ENCODE data around the gene ABCC9.
"Not testable (repeated sequence)": the region's sequence is repeated elsewhere in the genome, so short reads cannot be mapped to it uniquely, and the experiment has no call there.

Gene ABCC9

DNA sequence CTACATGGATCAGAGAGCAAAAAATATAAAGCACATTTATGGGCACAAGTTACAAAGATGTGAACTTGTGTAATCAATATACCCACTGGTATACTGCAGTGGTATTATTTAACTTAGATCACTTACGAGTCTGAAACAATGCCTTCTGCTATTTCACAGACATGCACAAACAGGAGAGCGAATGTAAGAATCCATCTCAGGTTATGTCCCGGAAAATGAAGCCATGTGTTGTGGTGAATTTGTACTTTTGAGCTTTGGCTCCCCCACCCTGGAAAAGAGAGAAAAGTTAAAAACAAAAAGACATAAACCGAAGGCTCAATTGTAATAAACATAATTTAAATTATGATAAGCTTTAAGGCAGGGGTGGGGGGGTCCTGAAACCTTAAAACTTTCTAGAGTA is 7.6 kb downstream of the ABCC9 start:
- H3K9me3 ChIP-seq (ENCODE audit: control insufficient read depth, low read length): no peaks in the 10 kb centered on the region
- DNase-seq (ENCODE audit: low read depth): no peak
- peaks cover 16% of the 10 kb centered on the region for H3K36me3 ChIP-seq (ENCODE audit: control insufficient read depth, insufficient read depth, low read length, severe bottlenecking)
- H3K27me3 ChIP-seq (replicated peaks; ENCODE audit: control insufficient read depth, insufficient read depth, low read length): no peaks in the 10 kb centered on the region
- H3K4me3 ChIP-seq (ENCODE audit: low read length): no peak overlapping the region
- peaks cover 6% of the 10 kb centered on the region for H3K4me1 ChIP-seq (ENCODE audit: control insufficient read depth, insufficient read depth, low read length)
- no peak overlapping the region for H3K9ac ChIP-seq (ENCODE audit: low read length)

DNA sequence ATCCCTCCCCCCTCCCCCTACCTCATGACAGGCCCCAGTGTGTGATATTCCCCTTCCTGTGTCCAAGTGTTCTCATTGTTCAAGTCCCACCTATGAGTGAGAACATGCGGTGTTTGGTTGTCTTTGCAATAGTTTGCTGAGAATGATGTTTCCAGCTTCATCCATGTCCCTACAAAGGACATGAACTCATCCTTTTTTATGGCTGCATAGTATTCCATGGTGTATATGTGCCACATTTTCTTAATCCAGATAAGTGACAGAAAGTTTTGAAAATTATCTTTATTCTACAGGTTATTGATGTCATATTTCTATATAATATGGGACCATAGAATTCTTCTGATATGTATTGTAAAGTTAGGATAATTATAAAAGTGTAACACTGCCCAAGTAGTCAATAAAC is 11.3 kb downstream of the ABCC9 start:
- H3K4me3 ChIP-seq (ENCODE audit: low read length); H3K9me3 ChIP-seq (ENCODE audit: control insufficient read depth, low read length); H3K36me3 ChIP-seq (ENCODE audit: control insufficient read depth, insufficient read depth, low read length, severe bottlenecking); H3K27me3 ChIP-seq (replicated peaks; ENCODE audit: control insufficient read depth, insufficient read depth, low read length); DNase-seq (ENCODE audit: low read depth); H3K9ac ChIP-seq (ENCODE audit: low read length); H3K4me1 ChIP-seq (ENCODE audit: control insufficient read depth, insufficient read depth, low read length): not testable (repeated sequence)

DNA sequence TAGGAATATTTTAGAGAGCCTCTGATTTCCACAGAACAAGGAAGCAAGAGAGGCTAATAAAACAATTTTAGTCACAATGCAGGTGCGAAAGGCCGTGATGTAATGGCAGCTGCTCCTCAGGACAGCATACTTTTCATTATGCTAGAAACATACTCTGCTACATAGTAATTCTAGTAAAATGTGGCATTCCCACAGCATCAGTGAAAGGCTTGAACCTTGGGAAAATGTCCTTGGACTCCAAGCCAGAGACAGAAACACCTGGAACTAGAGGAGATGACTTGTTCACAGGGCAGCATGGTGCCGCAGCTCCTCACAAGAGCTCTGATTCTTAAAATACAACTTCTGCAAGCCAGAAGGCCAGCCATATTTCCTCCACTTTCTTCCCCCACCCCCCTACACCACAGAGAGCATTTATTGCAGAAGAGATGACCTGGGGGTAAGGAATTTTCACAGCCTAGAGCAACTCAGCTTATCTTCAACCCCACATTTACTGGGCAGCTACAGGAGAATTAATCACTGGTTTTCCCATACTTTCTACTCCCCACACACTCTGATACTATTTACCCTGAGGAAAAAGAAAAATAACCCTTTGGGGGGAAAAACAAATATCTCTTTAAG is 15.8 kb downstream of the ABCC9 start:
- Histone ChIP-seq H3K4me3 (ENCODE audit: low read length) (no peak overlapping the region), H3K9me3 (ENCODE audit: control insufficient read depth, low read length) (no peaks in the 10 kb centered on the region), H3K36me3 (ENCODE audit: control insufficient read depth, insufficient read depth, low read length, severe bottlenecking) (peaks cover 3% of the 10 kb centered on the region), H3K9ac (ENCODE audit: low read length) (no peak overlapping the region), H3K4me1 (ENCODE audit: control insufficient read depth, insufficient read depth, low read length) (peaks cover 3% of the 10 kb centered on the region), H3K27me3 (replicated peaks; ENCODE audit: control insufficient read depth, insufficient read depth, low read length) (no peaks in the 10 kb centered on the region)
- no peak for DNase-seq (ENCODE audit: low read depth)

DNA sequence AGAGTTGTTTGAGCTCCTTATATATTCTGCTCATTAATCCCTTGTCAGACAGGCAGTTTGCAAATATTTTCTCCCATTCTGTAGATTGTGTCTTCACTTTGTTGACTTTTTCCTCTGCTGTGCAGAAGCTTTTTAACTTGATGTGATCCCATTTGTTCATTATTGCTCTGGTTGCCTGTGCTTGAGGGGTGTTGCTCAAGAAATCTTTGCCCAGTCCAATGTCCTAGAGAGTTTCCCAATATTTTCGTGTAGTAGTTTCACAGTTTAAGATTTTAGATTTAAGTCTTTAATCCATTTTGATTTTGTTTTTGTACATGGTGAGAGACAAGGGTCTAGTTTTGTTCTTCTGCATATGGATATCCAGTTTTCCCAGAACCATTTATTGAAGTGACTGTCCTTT is 19.8 kb downstream of the ABCC9 start:
- Histone ChIP-seq H3K4me1 (ENCODE audit: control insufficient read depth, insufficient read depth, low read length) (peaks cover 3% of the 10 kb centered on the region), H3K36me3 (ENCODE audit: control insufficient read depth, insufficient read depth, low read length, severe bottlenecking) (peaks cover 3% of the 10 kb centered on the region), H3K4me3 (ENCODE audit: low read length) (no peak overlapping the region), H3K9ac (ENCODE audit: low read length) (no peak overlapping the region), H3K9me3 (ENCODE audit: control insufficient read depth, low read length) (no peaks in the 10 kb centered on the region), H3K27me3 (replicated peaks; ENCODE audit: control insufficient read depth, insufficient read depth, low read length) (no peaks in the 10 kb centered on the region)
- DNase-seq (ENCODE audit: low read depth): no peak

DNA sequence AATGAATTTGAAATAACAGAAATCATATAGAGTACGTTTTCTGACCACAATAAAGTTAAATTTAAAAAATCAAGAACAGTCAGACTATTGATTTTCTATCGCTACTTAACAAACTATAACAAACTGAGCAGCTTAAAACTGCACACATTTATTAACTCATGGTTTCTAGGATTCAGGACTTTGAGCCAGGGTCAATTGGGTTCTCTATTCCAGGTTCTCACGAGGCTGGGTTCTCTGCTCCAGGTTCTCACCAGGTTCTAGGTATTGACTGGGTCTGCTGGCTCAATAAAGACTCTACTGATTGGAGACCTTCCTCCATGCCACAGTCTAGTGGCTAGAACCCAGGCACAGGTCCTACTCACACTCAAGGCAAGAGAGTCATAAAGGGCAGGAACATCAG is 22.8 kb downstream of the ABCC9 start:
- Histone ChIP-seq H3K9me3 (ENCODE audit: control insufficient read depth, low read length) (no peaks in the 10 kb centered on the region), H3K4me1 (ENCODE audit: control insufficient read depth, insufficient read depth, low read length) (peaks cover 15% of the 10 kb centered on the region), H3K27me3 (replicated peaks; ENCODE audit: control insufficient read depth, insufficient read depth, low read length) (no peaks in the 10 kb centered on the region), H3K4me3 (ENCODE audit: low read length) (no peak overlapping the region), H3K36me3 (ENCODE audit: control insufficient read depth, insufficient read depth, low read length, severe bottlenecking) (no peaks in the 10 kb centered on the region), H3K9ac (ENCODE audit: low read length) (no peak overlapping the region)
- DNase-seq (ENCODE audit: low read depth): no peak

DNA sequence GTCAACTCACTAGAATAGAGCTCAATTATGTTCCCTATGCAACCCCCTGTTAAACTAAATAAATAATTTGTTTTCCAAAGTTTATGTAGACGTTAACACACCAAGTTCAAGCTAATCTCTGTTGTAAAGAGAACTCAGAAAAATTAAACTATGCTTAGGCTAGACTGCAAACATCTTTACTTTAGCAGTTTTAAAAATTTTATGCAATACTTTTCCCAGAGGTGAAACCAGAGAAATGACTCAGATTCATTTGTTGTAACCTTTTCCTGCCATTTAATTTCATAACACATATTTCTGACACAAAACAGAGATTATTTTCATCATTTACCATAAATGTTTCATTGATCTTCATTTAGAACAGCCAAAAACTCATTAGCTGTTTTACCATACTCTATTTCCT is 27.4 kb downstream of the ABCC9 start:
- no peaks in the 10 kb centered on the region for H3K27me3 ChIP-seq (replicated peaks; ENCODE audit: control insufficient read depth, insufficient read depth, low read length)
- H3K4me1 ChIP-seq (ENCODE audit: control insufficient read depth, insufficient read depth, low read length): peaks cover 34% of the 10 kb centered on the region
- peak overlapping the region; percentile 58 for H3K9ac ChIP-seq (ENCODE audit: low read length)
- H3K36me3 ChIP-seq (ENCODE audit: control insufficient read depth, insufficient read depth, low read length, severe bottlenecking): no peaks in the 10 kb centered on the region
- H3K4me3 ChIP-seq (ENCODE audit: low read length): peak overlapping the region; percentile 21
- peak; percentile 34 for DNase-seq (ENCODE audit: low read depth)
- H3K9me3 ChIP-seq (ENCODE audit: control insufficient read depth, low read length): no peaks in the 10 kb centered on the region

DNA sequence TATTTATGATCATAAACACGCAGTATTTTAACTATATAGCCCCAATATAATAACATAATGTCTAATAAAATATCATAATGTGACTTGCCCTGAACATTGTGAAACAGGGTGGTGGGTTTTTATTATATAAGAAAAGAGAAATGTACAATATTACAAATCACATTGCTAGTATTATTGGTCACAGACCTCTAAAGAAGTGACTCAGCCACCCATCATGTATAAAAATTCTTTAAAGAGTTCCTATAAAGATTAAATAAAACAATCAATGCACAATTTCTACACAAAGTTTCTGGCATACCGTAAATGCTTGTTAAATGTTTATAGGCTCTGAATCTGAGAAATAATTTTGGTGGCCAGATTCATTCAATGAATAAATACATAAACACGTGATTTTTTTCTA is 28.9 kb downstream of the ABCC9 start:
- H3K4me1 ChIP-seq (ENCODE audit: control insufficient read depth, insufficient read depth, low read length): peaks cover 42% of the 10 kb centered on the region
- H3K4me3 ChIP-seq (ENCODE audit: low read length): no peak overlapping the region
- H3K9ac ChIP-seq (ENCODE audit: low read length): no peak overlapping the region
- no peaks in the 10 kb centered on the region for H3K9me3 ChIP-seq (ENCODE audit: control insufficient read depth, low read length)
- DNase-seq (ENCODE audit: low read depth): peak; percentile 49
- no peaks in the 10 kb centered on the region for H3K27me3 ChIP-seq (replicated peaks; ENCODE audit: control insufficient read depth, insufficient read depth, low read length)
- H3K36me3 ChIP-seq (ENCODE audit: control insufficient read depth, insufficient read depth, low read length, severe bottlenecking): no peaks in the 10 kb centered on the region

DNA sequence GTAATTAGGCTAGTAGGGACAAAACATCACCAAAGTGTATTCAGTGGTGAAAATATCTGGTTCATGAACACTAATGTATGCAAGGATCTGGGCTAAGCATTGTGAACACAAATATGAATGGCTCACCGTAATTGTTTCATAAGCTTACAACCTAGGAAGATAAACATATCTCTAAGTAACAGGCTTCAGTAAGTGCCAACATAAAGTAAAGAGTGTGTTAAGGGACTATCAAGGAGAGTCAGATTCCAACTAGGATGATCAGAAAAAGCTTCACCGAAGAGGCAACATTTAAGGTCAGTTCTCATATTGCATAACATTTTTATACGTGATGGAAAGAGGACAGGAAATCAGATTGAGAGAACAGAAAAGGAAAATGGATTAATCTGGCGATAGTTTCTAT is 29.4 kb downstream of the ABCC9 start:
- no peaks in the 10 kb centered on the region for H3K36me3 ChIP-seq (ENCODE audit: control insufficient read depth, insufficient read depth, low read length, severe bottlenecking)
- H3K4me1 ChIP-seq (ENCODE audit: control insufficient read depth, insufficient read depth, low read length): peaks cover 47% of the 10 kb centered on the region
- no peaks in the 10 kb centered on the region for H3K27me3 ChIP-seq (replicated peaks; ENCODE audit: control insufficient read depth, insufficient read depth, low read length)
- H3K4me3 ChIP-seq (ENCODE audit: low read length): no peak overlapping the region
- no peak overlapping the region for H3K9ac ChIP-seq (ENCODE audit: low read length)
- DNase-seq (ENCODE audit: low read depth): no peak
- no peaks in the 10 kb centered on the region for H3K9me3 ChIP-seq (ENCODE audit: control insufficient read depth, low read length)

DNA sequence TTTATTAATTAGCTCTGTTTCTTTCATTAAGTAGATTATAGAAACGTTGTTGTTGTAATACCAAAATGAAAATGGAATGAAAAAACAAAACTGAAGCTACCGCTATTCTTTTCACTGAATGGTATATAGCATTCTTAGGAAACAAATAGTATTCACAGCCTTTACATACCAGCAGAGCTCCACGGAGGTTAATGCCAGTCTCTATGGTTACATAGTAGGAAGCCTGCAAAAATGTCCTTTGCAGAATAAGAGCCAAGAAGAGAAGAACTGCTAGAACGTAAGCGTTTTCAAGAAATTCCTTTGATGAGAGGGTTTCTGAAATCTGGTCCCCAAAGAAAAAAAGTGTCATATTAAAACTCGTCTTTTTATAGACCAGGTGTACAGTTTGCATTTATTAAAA is 30.6 kb downstream of the ABCC9 start:
- Histone ChIP-seq H3K4me1 (ENCODE audit: control insufficient read depth, insufficient read depth, low read length) (peaks cover 57% of the 10 kb centered on the region), H3K9me3 (ENCODE audit: control insufficient read depth, low read length) (no peaks in the 10 kb centered on the region), H3K36me3 (ENCODE audit: control insufficient read depth, insufficient read depth, low read length, severe bottlenecking) (peaks cover 3% of the 10 kb centered on the region), H3K27me3 (replicated peaks; ENCODE audit: control insufficient read depth, insufficient read depth, low read length) (no peaks in the 10 kb centered on the region), H3K9ac (ENCODE audit: low read length) (no peak overlapping the region), H3K4me3 (ENCODE audit: low read length) (no peak overlapping the region)
- DNase-seq (ENCODE audit: low read depth): no peak

DNA sequence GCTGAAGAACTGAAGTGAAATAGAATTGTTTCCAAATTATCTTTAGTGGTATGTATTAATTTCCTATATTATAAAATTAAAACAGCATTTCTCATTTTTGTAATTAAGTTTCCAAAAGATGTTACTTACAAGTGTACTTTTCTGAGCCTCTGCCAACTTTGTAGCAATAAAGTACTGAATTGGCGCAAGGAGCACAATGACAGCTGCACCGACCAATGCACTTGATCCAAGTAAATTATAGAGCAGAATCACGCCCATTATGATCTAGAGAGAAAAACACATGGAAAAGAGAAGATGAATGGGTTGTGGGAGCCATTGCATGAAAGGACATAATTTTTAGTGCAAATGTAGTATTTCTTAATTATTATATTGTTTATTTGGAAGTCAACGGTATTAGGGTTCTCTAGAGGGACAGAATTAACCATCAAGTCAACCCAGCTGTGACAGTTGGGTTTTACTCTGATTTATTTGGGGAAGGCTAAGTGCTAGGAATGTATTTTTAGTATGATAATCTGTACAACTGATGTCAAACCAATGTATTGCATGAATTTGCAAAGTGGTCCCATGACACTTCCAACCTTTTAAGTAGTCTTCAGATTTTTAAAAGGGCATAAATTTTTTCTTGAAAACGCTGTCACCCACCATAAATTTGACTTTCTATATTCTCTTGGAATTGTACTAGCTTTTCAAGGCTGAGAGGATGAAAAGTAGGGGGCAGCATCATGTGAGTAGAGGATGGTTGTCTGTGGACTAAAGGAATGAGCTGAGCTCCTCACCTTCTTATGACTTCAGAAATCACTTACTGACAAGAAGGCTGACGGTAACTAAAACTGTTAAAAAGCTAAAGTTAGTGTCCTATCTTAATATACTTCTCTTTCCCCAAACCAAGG is 33.0 kb downstream of the ABCC9 start:
- Histone ChIP-seq H3K4me3 (ENCODE audit: low read length) (no peak overlapping the region), H3K4me1 (ENCODE audit: control insufficient read depth, insufficient read depth, low read length) (peaks cover 42% of the 10 kb centered on the region), H3K27me3 (replicated peaks; ENCODE audit: control insufficient read depth, insufficient read depth, low read length) (no peaks in the 10 kb centered on the region), H3K36me3 (ENCODE audit: control insufficient read depth, insufficient read depth, low read length, severe bottlenecking) (peaks cover 7% of the 10 kb centered on the region), H3K9me3 (ENCODE audit: control insufficient read depth, low read length) (no peaks in the 10 kb centered on the region), H3K9ac (ENCODE audit: low read length) (no peak overlapping the region)
- DNase-seq (ENCODE audit: low read depth): no peak

DNA sequence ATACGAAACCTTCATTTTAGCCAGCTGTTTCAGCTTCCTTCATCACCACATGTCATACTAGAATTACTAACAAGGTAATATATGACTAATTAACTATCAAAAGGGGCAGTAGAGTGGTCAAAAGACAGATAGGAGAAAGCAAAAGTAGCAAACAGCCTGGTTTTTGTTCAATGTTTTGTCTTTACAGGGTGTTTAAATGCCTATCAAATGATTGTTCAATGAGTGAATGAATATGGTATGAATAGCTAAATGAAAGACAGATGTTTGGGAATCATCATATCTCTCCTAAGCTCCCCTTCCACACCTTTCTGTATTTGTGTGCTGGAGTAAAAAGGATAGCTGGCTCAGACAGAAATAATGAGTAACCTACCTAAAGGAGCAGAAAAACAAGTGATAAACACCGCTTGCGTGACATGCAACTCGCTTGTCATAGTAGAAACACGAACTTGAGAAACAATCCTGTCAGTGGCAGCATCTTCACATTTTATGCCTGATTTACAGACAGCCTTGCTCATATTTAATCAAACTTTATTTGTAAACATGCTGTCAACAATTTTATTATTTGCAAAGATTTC is 34.2 kb downstream of the ABCC9 start:
- peak; percentile 29 for DNase-seq (ENCODE audit: low read depth)
- Histone ChIP-seq H3K9me3 (ENCODE audit: control insufficient read depth, low read length) (no peaks in the 10 kb centered on the region), H3K36me3 (ENCODE audit: control insufficient read depth, insufficient read depth, low read length, severe bottlenecking) (peaks cover 7% of the 10 kb centered on the region), H3K4me1 (ENCODE audit: control insufficient read depth, insufficient read depth, low read length) (peaks cover 31% of the 10 kb centered on the region), H3K4me3 (ENCODE audit: low read length) (peak overlapping the region; percentile 58), H3K27me3 (replicated peaks; ENCODE audit: control insufficient read depth, insufficient read depth, low read length) (no peaks in the 10 kb centered on the region), H3K9ac (ENCODE audit: low read length) (peak overlapping the region; percentile 51)
